ENCODE measurements around the gene PFKP.

PFKP gene

DNA sequence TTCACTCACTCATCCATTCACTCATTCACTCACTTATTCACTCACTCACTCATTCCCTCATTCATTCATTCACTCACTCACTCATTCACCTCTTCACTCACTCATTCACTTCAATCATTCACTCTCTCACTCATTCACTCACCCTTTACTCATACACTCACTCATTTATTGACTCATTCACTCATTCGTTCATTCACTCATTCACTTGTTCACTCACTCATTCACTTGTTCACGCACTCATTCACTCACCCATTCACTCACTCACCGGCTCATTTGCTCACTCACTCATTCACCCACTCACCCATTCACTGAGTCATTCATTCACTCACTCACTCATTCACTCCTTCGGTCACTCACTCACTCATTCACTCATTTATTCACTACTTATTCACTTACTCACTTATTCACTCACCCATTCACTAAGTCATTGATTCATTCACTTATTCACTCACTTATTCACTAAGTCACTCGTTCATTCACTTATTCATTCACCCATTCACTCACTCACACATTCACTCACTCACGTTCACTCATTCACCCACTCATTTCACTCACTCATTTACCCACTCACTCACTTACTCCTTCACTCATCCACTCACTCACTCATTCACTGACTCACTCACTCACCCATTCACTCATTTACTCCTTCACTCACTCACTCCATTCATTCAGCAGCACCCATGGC is 4.7 kb upstream of the PFKP start:
- no peak overlapping the region for H3K4me2 ChIP-seq (ENCODE audit: low read length)
- H3K36me3 ChIP-seq (replicated peaks; ENCODE audit: low read depth, low read length): no peaks in the 10 kb centered on the region
- H3K4me3 ChIP-seq (ENCODE audit: low read length): no peak overlapping the region
- no peaks in the 10 kb centered on the region for H4K20me1 ChIP-seq (ENCODE audit: insufficient read depth, low read length)
- no peaks in the 10 kb centered on the region for H3K4me1 ChIP-seq (ENCODE audit: low read length)
- H3K79me2 ChIP-seq (ENCODE audit: low read length): peaks cover 2% of the 10 kb centered on the region; the same call in 1 of the 2 replicates
- no peak overlapping the region for H3K9ac ChIP-seq (ENCODE audit: low read length)
- H3K27ac ChIP-seq (ENCODE audit: low read length): no peak overlapping the region
- TF ChIP-seq, protein P1, sequence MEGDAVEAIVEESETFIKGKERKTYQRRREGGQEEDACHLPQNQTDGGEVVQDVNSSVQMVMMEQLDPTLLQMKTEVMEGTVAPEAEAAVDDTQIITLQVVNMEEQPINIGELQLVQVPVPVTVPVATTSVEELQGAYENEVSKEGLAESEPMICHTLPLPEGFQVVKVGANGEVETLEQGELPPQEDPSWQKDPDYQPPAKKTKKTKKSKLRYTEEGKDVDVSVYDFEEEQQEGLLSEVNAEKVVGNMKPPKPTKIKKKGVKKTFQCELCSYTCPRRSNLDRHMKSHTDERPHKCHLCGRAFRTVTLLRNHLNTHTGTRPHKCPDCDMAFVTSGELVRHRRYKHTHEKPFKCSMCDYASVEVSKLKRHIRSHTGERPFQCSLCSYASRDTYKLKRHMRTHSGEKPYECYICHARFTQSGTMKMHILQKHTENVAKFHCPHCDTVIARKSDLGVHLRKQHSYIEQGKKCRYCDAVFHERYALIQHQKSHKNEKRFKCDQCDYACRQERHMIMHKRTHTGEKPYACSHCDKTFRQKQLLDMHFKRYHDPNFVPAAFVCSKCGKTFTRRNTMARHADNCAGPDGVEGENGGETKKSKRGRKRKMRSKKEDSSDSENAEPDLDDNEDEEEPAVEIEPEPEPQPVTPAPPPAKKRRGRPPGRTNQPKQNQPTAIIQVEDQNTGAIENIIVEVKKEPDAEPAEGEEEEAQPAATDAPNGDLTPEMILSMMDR (IDR thresholded peaks at IDR 0.05; ENCODE audit: low read depth, low read length): no peak
- no peak for TF ChIP-seq EZH2phosphoT487 (IDR thresholded peaks at IDR 0.05; ENCODE audit: low read depth)
- H2AFZ ChIP-seq (ENCODE audit: low read depth, low read length): no peak overlapping the region
- H3K9me3 ChIP-seq (ENCODE audit: insufficient read depth, low read length): no peaks in the 10 kb centered on the region
- H3K27me3 ChIP-seq (ENCODE audit: low read depth, low read length): no peaks in the 10 kb centered on the region; the same call in 1 of the 2 replicates

DNA sequence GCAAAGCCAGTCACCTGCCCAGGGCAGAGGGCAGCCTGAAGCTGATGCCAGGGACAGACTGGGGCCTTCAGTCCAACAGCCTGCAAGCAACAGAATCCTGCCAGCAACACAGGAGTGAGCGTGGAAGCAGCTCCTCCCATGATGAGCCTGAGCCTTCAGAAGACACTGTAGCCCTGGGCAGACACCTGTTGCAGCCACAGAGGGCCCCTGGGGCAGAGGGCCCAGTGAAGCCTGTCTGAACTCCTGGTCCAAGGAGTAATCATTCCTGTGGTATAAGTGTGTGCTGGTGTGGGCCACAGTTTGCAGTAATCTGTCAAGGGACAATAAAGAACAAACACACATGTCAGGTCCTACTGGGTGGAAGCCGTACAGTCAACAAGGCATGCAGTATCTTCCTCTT is 2.9 kb upstream of the PFKP start:
- Histone ChIP-seq H3K27me3 (ENCODE audit: low read depth, low read length) (no peaks in the 10 kb centered on the region; the same call in 1 of the 2 replicates), H4K20me1 (ENCODE audit: insufficient read depth, low read length) (0 out of 2 replicates have a peak, but pooled peaks cover 4% of the 10 kb centered on the region), H3K4me1 (ENCODE audit: low read length) (peaks cover 4% of the 10 kb centered on the region), H3K27ac (ENCODE audit: low read length) (no peak overlapping the region), H3K4me3 (ENCODE audit: low read length) (no peak overlapping the region), H3K9ac (ENCODE audit: low read length) (no peak overlapping the region), H3K36me3 (replicated peaks; ENCODE audit: low read depth, low read length) (peaks cover 3% of the 10 kb centered on the region), H3K79me2 (ENCODE audit: low read length) (peaks cover 20% of the 10 kb centered on the region), H3K9me3 (ENCODE audit: insufficient read depth, low read length) (no peaks in the 10 kb centered on the region), H3K4me2 (ENCODE audit: low read length) (no peak overlapping the region), H2AFZ (ENCODE audit: low read depth, low read length) (no peak overlapping the region)
- TF ChIP-seq, protein P1 (IDR thresholded peaks at IDR 0.05; ENCODE audit: low read depth, low read length): no peak
- TF ChIP-seq EZH2phosphoT487 (IDR thresholded peaks at IDR 0.05; ENCODE audit: low read depth): no peak

DNA sequence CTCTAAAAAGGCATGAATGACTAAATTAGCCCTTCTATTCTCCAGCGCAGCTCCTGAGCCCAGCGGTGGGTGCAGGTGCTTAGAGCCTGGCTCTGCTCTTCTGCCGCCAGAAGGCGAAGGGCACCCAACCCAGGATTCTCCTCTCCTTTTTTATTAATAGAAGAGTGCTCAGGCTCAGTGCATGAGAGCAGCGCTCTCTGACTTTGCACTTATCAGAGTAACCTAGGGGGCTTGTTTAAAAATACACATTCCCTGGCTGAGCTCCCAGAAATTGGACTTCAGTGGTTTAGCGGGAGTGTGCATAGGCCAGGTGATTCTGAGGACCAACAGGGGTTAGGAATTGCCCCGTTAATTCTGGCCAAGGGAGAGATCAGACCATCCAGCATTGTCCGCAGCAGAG is 1.7 kb upstream of the PFKP start:
- peaks cover 12% of the 10 kb centered on the region for H3K4me1 ChIP-seq (ENCODE audit: low read length)
- H3K27me3 ChIP-seq (ENCODE audit: low read depth, low read length): no peaks in the 10 kb centered on the region; the same call in 1 of the 2 replicates
- H3K79me2 ChIP-seq (ENCODE audit: low read length): peaks cover 32% of the 10 kb centered on the region
- no peak overlapping the region for H3K4me3 ChIP-seq (ENCODE audit: low read length)
- peaks cover 15% of the 10 kb centered on the region; the same call in 1 of the 2 replicates for H4K20me1 ChIP-seq (ENCODE audit: insufficient read depth, low read length)
- H3K27ac ChIP-seq (ENCODE audit: low read length): no peak overlapping the region
- TF ChIP-seq, protein P1 (IDR thresholded peaks at IDR 0.05; ENCODE audit: low read depth, low read length): no peak
- TF ChIP-seq EZH2phosphoT487 (IDR thresholded peaks at IDR 0.05; ENCODE audit: low read depth): no peak
- no peak overlapping the region for H2AFZ ChIP-seq (ENCODE audit: low read depth, low read length)
- no peak overlapping the region for H3K9ac ChIP-seq (ENCODE audit: low read length)
- no peak overlapping the region for H3K4me2 ChIP-seq (ENCODE audit: low read length)
- H3K9me3 ChIP-seq (ENCODE audit: insufficient read depth, low read length): no peaks in the 10 kb centered on the region
- H3K36me3 ChIP-seq (replicated peaks; ENCODE audit: low read depth, low read length): peaks cover 15% of the 10 kb centered on the region

DNA sequence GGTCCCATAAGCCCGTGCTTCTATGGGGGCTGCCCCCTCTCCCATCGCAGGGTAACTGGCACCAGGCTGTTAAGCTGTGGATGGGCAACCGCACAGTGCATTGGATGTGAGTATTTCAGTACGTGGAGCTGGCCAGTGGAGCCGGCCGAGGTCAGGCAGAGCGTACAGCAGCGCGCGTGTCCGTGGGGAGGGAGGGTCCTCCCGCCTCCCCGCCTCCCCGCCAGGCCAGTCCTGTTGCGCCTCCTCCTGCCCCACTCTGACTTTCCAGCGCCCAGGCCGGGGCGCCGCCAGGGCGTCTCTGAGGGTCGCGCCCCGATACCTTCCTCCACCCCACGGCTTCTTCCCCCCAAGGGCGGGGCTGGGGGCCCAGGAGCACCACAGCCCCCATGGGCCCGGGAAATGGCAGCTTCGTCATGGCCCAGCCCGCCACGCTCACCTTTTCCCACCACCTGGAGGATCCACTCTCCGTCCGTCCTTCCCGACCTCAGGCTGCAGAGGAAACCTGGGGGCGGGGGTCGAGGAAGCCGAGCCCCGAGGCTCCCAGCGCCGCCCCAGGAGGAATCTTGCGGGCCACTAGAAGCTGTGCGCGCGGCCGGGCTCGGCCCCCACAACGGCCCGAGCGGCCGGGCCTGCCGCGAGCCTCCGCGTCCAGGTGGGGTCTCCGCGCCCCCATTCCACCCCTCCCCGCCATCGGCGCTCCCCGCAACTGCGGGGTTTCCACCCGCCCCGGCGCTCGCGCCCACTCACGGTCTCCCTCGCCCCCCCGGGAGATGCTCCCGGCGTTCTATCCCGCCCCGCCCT is 831 bp upstream of the PFKP start:
- Histone ChIP-seq H3K27ac (ENCODE audit: low read length) (no peak overlapping the region), H2AFZ (ENCODE audit: low read depth, low read length) (no peak overlapping the region; the same call in 1 of the 2 replicates), H4K20me1 (ENCODE audit: insufficient read depth, low read length) (peaks cover 22% of the 10 kb centered on the region), H3K36me3 (replicated peaks; ENCODE audit: low read depth, low read length) (peaks cover 19% of the 10 kb centered on the region), H3K27me3 (ENCODE audit: low read depth, low read length) (no peaks in the 10 kb centered on the region; the same call in 1 of the 2 replicates), H3K4me2 (ENCODE audit: low read length) (peak overlapping the region; percentile 72), H3K9me3 (ENCODE audit: insufficient read depth, low read length) (no peaks in the 10 kb centered on the region), H3K4me3 (ENCODE audit: low read length) (peak overlapping the region; percentile 97), H3K79me2 (ENCODE audit: low read length) (peaks cover 41% of the 10 kb centered on the region), H3K9ac (ENCODE audit: low read length) (peak overlapping the region; percentile 34; the same call in 1 of the 2 replicates), H3K4me1 (ENCODE audit: low read length) (peaks cover 12% of the 10 kb centered on the region)
- TF ChIP-seq EZH2phosphoT487 (IDR thresholded peaks at IDR 0.05; ENCODE audit: low read depth): no peak
- TF ChIP-seq, protein P1 (IDR thresholded peaks at IDR 0.05; ENCODE audit: low read depth, low read length): no peak

All from OCI-LY3 (cell line).